NCI-H82 treated with DMSO at 0.1 percent for 48 hours (cell line): ENCODE data around the gene TEX22.

Experiments
- DNase-seq: peaks from one replicate; lab custom pipeline; 2025; ENCODE audit not compliant: unreplicated experiment; lab: John Stamatoyannopoulos, UW

Gene TEX22

DNA sequence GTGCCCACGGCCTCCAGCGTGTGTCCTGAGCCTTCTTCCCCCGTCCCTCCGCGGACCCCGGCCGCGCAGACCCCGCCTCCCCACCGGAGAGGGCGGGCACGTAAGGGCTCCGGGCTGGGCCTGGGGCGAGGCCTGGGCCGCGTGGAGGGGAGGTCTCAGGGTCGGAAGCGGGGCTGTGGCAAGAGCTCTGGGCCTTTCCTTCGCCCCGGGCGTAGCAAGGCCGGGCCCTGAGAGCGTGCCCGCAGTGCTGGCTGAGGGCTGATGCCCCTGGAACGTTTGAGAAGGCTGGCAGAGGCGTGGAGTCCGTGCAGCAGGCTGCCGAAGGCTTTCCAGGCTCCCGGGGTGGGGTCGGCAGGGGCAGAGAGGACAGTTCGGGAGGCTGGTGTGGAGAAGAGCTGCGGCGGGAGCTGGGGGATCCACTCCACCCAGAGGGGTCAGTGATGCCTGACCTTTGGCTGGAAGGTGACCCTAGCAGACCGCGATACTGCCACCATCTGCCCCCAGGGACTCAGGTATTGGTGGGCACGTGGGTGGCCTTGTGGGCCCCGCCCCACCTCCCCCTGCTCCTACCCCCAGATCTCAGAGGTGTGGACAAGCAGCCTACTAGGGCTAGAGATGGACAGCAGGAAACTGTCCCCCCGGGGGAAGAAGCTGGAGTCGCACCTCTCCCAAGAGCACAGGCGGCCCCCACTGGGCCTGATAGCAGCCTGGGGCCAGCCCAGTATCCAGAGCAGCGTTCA is 558 bp downstream of the TEX22 start:
- no peak for DNase-seq

DNA sequence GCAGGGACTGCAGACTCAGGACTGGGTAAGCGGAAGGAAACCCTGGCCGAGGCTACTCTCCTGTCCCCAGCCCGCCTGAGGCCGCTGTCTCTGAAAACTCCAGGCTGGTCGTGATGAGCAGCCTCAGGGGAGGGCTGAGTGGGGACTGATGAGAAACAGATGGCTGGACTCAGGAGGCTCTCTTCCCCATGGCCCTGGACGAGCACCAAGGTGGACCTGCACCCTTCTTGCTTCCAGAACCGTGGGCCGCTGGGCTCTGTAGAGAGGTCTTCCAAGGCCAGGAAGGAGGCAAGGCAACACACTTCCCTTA is 1.1 kb downstream of the TEX22 start:
- DNase-seq, result no peak

DNA sequence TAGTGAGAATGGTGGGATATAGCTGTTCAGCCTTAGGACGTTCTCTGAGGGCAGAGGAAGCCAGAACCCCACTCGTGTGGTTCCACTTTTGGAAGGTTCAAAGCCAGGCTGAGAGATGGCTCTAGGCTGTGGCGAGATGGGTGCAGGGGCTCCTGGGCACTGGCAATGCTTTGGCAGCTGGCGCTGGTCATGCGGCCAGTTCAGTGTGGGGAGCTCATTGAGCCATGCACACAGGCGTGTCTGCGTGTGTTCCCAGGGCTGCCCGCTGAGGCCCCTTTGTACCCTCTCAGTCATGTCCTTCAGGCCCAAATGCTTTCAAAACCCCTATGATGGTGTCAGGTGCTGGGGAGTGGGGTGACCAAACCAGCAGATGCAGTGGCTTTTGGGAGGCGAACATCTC is 1.7 kb downstream of the TEX22 start:
- DNase-seq, result no peak

DNA sequence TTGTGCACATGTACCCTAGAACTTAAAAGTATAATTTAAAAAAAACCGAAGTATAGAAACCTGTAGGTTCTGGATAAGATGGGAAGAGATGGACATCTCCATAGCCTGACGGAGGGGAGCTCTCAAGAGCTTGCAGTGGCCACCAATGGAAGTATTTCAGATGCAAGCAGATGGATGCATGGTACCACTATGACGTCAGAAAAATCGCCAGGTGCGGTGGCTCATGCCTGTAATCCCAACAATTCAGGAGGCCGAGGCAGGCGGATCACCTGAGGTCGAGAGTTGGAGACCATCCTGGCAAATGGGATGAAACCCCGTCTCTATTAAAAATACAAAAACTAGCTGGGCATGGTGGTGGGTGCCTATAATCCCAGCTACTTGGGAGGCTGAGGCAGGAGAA is 3.4 kb downstream of the TEX22 start:
- DNase-seq, result no peak

DNA sequence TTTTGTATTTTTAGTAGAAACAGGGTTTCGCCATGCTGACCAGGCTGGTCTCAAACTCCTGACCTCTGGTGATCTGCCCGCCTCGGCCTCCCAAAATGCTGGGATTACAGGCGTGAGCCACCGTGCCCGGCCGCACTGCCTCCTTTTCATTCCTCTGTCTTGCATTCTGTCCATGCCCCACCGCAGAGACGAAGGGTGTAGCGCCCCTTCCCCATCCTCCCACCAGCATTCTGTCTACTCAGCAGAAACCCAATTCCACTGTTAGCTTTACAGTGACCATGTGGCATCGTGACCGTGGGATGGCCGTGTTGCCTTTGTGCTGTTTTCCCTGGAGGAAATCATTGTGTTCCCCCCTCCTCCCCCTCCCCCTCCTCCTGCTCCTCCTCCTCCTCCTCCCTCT is 10.3 kb downstream of the TEX22 start:
- DNase-seq, result no peak

DNA sequence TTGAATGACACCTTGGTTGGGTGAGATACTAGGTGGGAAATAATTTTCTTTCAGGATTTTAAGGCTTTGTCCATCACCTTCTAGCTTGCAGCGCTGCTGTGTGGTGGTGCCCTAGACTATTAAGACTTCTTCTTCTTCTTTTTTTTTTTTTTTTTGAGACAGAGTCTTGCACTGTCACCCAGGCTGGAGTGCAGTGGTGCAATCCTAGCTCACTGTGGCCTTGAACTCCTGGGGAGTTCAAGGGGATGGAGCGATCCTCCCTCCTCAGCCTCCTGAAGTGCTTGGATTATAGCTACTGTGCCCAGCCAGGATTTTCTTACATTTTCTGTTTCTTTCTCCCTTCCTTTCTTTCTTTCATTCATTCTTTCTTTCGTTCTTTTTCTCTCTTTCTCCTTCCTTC is 11.0 kb downstream of the TEX22 start:
- DNase-seq, result no peak

DNA sequence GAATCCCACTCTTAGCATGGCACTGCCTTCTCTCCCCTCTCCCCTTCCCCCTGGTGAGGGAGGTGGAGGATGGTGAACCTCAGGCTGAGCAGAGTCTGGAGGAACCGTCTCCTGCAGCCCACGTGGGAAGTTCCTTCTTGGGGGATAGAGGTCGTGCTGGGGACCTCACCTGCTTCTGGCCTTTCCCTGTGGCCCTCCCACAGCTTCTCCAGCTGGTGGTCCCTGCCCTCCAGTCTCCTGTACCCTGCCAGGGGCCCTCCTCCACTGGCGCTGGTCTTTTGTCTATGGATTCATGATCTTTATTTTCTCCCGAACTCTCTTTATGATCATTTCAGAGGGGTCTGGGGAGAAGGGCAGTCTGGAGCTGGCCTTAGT is 12.3 kb downstream of the TEX22 start:
- no peak for DNase-seq

DNA sequence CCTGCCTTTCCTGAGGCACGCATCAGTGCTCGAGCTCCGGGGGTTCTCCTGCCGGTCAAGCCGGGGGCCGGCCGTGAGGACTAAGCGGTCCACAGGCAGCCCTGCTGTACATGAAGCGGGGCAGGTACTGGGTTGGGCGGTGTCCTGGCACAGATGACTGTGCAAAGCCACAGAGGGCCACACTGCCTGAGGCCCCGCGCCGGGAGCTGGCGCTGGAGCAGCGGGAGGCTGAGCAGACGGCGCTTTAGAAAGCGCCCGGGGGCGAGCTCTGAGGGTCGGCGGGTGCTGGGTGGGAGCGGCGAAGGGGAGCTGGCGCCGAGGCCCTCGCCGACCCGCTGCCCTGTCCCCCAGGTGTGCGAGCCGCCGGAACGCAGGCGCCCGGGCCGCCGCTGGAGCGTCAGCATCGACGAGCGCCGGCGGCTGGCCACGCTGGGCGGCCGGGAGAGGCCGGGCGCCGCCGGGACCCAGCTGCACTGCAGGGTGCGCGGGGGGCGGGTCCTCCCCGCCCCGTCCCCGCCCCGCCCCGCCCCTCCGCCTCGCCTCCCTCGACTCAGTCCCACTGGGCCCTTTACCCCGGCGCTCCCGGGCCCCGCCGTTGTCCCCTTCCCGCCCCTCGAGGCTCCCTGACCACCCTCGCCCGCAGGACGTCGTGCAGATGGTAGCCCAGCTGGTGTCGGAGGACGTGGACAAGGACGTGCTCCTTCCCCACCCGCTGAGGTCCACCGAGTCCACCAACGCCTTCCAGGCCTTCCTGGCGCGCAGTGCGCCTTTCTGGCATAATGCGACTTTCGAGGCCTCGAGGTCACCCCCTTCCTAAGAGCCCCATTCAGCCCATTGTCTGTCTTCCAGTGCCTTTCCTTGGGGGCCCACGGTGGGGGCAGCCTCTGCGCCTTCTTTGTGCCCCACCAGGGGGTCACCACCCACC is 12.9 kb downstream of the TEX22 start:
- DNase-seq, result no peak

DNA sequence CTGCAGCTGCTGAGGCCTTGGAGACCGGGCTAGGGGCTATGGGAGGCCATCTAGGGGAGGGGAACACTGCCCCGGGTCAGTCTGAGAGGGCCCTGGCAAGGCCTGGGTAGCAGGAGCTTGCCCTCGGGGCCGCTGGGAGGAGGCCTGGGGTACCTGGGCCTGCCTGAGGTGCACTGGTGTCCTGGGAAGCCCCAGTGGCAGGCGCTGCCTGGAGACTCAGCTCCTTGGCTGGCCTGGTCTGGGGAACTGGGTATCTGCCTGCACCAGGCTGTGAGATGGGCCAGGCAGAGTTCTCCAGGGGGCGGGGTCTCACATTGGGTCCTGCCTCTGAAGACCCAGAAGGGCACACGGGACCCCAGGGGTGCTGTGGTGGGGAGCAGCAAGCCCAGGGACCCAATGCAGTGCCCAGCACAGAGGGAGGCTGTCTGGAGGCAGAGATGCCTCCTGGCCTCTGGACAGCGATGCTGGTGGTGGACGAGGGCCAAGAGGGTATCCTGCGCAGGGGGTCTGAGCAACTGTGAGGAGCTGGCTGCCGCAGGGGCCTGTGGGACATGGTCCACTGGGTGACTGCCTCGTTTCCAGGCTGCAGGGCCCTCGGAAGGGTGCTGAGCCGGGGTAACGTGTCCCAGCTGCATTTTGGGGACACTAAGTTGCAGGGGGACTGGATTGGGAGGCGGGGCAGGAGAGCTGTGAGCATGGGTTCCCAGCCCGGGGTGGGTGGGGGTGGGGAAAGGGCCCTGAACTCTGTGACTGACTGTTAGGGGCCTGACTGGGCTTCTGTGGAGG is 13.8 kb downstream of the TEX22 start:
- no peak for DNase-seq

DNA sequence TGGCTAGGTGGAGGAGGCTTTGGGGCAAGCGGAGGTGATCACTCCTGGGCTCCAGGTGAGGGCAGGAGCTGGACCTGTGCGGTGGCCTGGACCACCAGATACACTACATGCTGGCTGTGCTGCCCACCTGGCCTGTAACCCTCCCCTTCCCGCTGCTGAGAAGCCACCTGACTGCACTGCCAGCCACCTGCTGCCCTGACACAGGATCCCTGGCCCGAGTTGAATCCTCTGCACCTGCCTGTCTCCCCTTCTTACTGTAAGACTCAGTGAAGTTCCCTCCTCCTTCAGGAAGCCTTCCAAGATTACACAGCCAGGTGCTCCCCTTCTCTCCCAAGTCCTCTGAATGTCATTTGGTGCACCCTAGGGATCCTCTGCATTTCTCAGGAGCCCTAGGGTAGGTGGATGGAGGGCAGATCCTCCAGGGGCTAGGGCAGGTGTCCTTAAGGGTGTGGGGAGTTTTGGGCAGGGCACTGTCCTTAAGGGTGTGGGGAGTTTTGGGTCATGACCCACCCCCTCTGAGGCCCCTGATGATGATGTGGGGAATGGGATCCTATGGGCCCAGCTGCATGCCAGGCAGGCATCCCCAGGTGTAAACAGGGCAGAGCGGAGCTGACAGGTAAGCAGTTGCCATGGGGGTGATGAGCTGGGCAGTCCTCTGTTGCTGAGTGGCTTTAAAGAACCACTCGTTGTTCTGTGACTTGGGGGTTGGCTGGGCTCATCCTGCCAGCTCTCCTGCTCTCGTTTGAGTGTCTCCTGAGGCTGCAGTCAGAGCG is 14.6 kb downstream of the TEX22 start:
- no peak for DNase-seq

DNA sequence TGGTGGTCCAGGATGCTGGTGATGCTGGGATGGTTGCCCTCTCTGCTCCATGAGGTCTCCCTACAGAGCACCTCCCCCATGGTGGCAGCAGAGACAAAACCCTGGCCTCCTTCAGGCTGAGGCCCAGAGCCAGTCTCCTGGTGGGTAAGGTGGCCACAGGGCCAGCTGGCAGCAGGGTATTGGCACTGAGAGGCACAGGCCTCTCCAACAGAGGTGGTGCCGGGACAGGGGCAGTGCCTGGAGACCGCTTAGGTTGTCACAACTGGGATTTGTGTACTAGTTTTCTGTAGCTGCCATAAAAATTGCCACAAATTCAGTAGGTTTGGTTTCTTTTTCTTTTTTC is 15.2 kb downstream of the TEX22 start:
- no peak for DNase-seq

DNA sequence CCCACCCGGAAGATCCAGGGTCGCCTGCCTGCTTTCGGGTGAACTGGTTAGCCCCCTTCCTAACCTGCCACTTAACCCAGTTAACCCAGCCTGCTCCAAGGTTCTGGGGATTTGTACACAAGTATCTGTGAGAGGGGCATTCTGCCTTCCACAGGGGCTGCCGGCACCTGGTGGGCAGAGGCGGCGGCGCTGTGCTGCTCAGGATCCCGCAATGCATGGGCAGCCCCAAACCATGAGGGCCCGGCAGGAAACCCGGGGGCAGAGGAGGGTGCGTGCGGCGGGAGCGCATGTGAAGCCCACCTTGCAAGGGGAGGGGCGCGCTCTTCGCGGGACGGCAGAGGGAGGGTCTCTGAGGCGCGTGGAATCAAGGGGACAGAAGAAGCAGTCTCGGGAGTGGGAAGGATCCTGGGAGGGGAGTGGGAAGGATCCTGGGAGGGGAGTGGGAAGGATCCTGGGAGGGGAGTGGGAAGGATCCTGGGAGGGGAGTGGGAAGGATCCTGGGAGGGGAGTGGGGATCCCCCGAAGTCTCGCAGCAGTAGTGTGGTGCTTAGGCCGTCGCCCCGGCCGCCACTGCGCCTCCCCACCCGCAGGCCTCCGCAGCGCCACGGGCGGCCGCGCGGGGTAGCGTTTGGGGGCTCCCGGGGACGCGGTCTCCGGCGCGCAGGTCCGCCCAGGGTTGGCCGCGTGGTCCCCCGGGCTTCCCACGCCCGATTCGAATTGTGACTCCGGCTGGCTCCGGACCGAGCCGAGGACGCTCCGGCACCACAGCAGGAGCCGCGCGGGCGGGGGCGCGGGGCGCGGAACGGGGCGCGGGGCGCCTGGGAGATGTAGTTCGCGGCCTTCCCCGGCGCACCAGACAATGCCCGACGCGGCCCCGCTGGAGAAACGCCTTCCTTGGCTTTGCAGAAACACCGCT is 16.4 kb downstream of the TEX22 start:
- DNase-seq, result no peak

DNA sequence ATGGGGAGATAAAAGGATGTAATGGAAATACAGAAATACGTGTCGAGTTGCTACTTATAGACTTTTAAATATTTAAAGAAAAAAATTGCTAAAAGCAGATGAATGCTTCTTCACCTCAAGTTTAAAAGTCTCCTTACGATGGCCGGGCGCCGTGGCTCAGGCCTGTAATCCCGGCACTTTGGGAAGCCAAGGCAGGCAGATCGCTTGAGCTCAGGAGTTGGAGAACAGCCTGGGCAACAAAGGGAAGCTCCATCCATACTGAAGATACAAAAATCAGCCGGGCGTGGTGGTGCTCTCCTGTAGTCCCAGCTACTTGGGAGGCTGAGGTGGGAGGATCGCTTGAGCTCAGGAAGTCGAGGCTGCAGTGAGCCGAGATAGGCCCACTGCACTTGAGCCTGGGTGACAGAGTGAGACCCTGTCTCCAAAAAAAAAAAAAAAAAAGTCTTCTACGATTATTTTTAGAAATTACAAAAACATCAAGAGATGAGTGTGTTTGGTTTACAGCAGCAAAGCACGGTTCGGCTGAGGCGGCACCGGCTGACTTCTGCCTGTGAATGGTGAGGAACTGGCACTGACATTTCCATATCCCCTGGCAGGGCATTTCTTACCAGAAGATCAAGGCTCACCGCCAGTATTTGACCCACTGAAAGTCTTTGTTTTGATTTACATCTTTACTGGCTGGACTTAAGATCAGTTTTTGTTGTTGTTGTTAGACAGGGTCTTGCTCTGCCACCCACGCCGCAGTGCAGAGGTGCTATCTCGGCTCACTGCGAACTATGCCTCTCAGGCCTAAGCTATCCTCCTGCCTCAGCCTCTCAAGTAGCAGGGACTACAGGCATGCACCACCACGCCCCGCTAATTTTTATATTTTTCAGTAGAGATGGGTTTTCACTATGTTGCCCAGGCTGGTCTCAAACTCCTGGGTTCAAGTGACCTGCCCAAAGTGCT is 17.4 kb downstream of the TEX22 start:
- no peak for DNase-seq

DNA sequence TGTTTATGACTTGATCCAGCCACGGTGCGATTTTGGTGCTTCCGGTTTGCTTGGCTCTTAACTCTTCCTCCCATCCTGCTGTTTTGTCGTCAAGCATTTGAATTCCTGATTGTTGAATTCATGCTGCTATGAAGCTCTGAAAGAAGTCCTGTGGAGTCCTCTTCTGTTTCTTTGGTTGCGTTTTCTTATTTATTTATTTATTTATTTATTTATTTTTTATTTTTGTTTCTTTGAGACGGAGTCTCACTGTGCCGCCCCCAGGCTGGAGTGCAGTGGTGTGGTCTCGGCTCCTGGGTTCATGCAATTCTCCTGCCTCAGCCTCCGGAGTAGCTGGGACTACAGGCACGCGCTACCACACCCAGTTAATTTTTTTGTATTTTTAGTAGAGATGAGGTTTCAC is 18.3 kb downstream of the TEX22 start:
- no peak for DNase-seq

DNA sequence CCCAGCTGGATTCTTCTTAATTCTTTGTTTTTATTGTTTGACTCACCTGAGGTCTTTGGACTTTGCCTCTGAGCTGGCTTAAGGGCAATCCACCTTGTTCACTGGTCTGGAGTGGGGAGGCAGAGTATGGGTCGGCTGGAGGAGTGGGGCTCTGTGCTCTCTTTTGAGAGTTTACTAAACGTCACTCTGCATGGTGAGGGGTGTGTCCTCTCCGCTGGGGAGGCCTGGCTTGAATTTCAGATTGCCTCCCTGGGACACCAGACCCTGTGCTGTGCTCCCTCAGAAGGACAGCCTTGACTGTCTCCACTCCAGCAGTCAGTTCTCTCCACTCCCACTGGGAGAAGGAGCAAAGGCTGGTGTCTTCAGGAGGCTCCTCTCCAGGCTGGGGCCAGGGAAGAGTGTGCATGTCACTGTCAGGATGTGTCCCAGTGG is 19.4 kb downstream of the TEX22 start:
- DNase-seq, result no peak

DNA sequence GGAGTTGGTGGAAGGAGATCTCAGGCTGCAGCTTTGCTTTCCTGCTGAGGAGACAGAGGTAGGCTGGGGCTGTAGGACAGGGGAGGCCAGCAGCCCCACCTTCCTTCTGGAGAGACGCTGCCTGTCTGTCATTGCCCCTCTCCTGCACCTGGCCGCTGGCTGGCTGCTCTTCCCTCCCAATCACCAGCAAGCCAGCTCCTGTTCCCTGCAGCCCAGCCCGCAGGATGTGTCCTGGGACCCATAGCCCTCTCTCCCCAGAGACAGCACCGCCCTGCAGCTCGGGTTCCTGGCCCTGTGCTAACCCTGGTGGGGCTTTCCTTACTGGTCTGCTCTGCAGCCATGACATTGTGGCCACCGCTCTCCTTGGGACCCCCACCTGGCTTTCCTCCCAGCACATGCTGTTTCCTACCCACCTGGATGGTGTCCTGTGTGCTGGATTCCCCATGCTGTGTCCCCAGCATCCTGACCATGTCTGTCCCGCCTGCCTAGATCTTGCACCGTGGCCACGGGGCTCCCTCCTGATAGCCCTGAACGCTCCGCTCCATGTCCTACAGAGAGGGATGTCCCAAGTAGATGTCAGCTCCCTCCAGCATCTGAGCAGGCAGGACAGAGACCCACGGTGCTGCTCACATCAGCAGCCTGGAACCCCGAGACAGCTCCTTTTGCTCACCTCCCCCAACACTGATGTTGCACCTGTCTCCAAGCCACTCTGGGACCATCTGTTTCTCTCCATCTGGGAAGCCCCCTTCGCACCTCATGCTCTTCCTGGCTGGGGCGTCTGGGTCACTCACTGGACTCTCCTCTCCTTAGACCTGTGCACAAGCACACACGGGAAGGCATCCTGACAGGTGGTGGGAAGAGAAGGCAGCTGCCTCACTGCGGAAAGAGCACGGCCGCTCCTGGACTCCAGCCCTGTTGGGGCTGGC is 20.2 kb downstream of the TEX22 start:
- no peak for DNase-seq

DNA sequence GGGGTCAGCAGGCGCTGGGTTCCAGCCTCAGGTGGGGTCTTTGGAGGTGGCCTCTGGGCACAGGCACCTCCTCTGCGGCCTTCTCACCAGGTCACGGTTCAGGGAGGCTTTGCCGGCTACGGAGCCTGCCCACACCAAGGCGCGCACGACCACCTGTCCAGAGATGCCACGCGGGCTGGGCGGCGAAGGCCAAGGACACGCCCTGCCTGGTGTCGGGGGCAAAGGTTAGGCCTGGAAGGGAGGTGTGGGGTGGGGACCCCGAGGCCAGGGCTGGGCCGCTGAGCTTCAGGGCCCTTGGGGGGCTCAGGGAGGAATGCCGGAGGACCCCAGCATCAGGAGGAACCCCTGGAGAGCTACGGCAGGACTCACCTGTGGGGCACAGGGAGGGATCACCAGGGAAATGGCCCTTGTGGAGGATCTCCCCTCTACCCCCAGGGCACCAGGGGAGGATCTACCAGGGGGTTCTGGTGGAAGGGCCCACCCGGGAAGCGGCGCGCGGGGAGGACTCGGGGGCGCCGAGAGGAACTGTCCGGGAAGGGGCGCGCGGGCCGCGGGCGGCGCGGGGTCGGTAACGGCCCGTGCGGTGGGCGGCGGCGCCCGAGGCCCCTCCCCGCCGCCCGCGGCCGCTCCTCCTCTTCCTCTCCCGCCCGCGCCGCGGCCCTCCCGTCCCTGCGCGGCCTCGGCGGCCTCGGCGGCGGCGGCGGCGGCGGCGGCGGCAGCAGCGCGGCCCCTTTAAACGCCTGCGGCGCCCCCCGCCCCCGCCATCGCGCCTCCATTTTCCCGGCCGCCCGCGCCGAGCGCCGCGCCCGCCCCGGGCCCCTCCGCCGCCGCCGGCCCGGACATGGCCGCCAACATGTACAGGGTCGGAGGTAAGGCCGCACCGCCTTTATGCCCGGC is 21.1 kb downstream of the TEX22 start, which contains the start of gene MTA1:
TSS of gene MTA1 (plus strand) at position 633 of the 897 bp plus-strand sequence. CDS start at position 842, 209 bp downstream.
- DNase-seq, result no peak
